GM12801 (cell line): ENCODE results near the gene ST7.

Experiments used
- CTCF ChIP-seq: IDR thresholded peaks from one replicate; pipeline ENCODE4 v1.5.1; 2011; ENCODE audit warnings: control low read depth; ENCODE audit not compliant: insufficient read length; ENCODE audit errors: extremely low read depth

ST7 gene

GRCh38 chr7:117015258-117016184 is 62.2 kb downstream of the ST7 start:
- no peak for TF ChIP-seq CTCF

- TF ChIP-seq CTCF: no peak
Measured at GRCh38 chr7:117017017-117017451, 63.7 kb downstream of the ST7 start.

- no peak for TF ChIP-seq CTCF
Measured at GRCh38 chr7:117017702-117018266, 64.5 kb downstream of the ST7 start.

GRCh38 chr7:117018713-117019112 is 65.4 kb downstream of the ST7 start:
- TF ChIP-seq CTCF: no peak

GRCh38 chr7:117019287-117019686 is 66.0 kb downstream of the ST7 start:
- no peak for TF ChIP-seq CTCF

- TF ChIP-seq CTCF: no peak
Measured at GRCh38 chr7:117019786-117020590, 66.7 kb downstream of the ST7 start.

GRCh38 chr7:117020591-117020973 is 67.3 kb downstream of the ST7 start:
- no peak for TF ChIP-seq CTCF
